SU-DHL-6 (cell line): ENCODE measurements around the gene TBC1D16.

Source experiments
- H2AFZ ChIP-seq: fragments of 200-600 bp; sonication (generic); 2 replicates; pipeline ENCODE4 v1.6.1; 2014; ENCODE audit warnings: low read depth, mild to moderate bottlenecking, moderate library complexity, mixed read lengths, antibody characterized with exemption, low read length; ENCODE audit not compliant: severe bottlenecking
- H3F3A ChIP-seq: fragments of 200-600 bp; shearing (Covaris generic); 2 replicates; pipeline ENCODE4 v1.6.0; 2016; ENCODE audit warnings: antibody characterized with exemption, mild to moderate bottlenecking; ENCODE audit not compliant: insufficient read depth
- H3K27ac ChIP-seq: fragments of 200-600 bp; sonication (generic); 2 replicates; pipeline ENCODE4 v1.5.1; 2016; ENCODE audit warnings: low read depth, mild to moderate bottlenecking, low read length, moderate library complexity, mixed read lengths
- H3K27me3 ChIP-seq: fragments of 200-600 bp; sonication (generic), shearing (Covaris generic); 2 replicates; pipeline ENCODE4 v1.6.0; 2014; ENCODE audit warnings: mild to moderate bottlenecking, low read length
- H3K36me3 ChIP-seq: fragments of 200-600 bp; sonication (generic); 2 replicates; pipeline ENCODE4 v1.6.1; 2014; ENCODE audit warnings: mild to moderate bottlenecking, low read length, mixed read lengths
- H3K4me2 ChIP-seq: fragments of 300-600, 200-600 bp; shearing (Covaris generic), sonication (generic); 2 replicates; pipeline ENCODE4 v1.6.0; 2014; ENCODE audit warnings: low read length, low read depth, mild to moderate bottlenecking; ENCODE audit not compliant: poor library complexity, severe bottlenecking
- H3K4me3 ChIP-seq: fragments of 200-600 bp; sonication (generic); 2 replicates; pipeline ENCODE4 v1.5.1; 2014; ENCODE audit warnings: antibody characterized with exemption, low read length, mild to moderate bottlenecking, mixed read lengths; ENCODE audit not compliant: insufficient read depth, poor library complexity, severe bottlenecking
- H3K79me2 ChIP-seq: fragments of 200-600 bp; sonication (generic); 2 replicates; pipeline ENCODE4 v1.6.1; 2014; ENCODE audit warnings: mild to moderate bottlenecking, low read length, moderate library complexity; ENCODE audit not compliant: insufficient read depth
- H3K9ac ChIP-seq: fragments of 200-600 bp; sonication (generic); 2 replicates; pipeline ENCODE4 v1.7.0; 2014; ENCODE audit warnings: mild to moderate bottlenecking, low read length
- H3K9me2 ChIP-seq: fragments of 200-600 bp; sonication (generic); replicated peaks from 2 replicates; pipeline ENCODE4 v1.6.1; 2014; ENCODE audit warnings: low read length; ENCODE audit not compliant: insufficient read depth
- H3K9me3 ChIP-seq: fragments of 200-600 bp; sonication (generic); 2 replicates; pipeline ENCODE4 v1.6.1; 2014; ENCODE audit warnings: low read length, mixed read lengths; ENCODE audit not compliant: insufficient read depth
- H4K20me1 ChIP-seq: fragments of 200-600 bp; sonication (generic); 2 replicates; pipeline ENCODE4 v1.6.1; 2014; ENCODE audit warnings: low read depth, mild to moderate bottlenecking, antibody characterized with exemption, low read length, moderate library complexity, mixed read lengths
- CTCF ChIP-seq: fragments of 200-600 bp; sonication (generic); IDR thresholded peaks from one replicate; pipeline ENCODE4 v1.5.1; 2017; ENCODE audit warnings: antibody characterized with exemption, mild to moderate bottlenecking, low read length, moderate library complexity; ENCODE audit not compliant: insufficient read depth, poor library complexity, severe bottlenecking
- EZH2phosphoT487 ChIP-seq: fragments of 200-600 bp; sonication (generic), shearing (Covaris generic); conservative IDR thresholded peaks from 2 replicates; pipeline ENCODE4 v1.6.1; 2018; ENCODE audit warnings: mild to moderate bottlenecking, antibody characterized with exemption, low read length, moderate library complexity, mixed read lengths

TBC1D16 gene

DNA sequence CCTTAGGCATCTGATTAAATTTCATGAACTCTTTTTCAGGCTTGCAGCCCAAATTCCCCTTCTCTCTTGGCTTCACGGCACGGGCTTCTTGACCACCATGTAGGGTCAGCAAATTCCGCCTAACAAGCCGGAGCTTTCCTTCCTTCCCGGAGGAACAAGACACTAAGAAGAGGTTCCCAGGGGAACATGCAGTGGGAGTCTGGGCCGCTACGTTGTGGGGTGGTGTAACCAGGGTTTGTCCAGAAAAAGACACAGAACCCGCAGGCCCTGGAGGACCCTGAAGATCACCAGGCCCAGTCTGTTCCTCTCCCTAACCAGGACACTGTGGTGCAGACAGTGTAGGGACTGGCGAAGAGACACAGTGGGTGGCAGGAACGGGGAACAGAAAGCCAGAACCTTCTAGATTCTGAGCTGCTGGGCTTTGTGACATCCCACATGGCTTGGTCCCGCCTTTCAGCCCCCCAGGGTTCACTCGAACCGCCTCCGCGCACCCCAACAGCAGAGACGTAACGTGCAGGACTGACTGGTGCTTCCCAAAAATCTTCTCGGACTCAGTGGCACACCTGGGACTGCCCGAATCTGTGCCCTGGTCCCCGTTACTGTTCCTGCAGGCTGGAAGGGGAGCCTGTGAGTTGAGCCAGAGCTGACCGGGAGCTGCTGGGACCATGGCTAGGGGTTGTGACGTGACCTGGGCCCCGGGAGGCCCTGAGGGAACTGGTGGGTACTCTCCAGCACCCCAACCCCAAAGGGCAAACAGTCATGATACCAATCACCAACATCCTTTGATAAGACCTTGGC, 55.2 kb downstream of the TBC1D16 start:
- Histone ChIP-seq H4K20me1 (no peaks in the 10 kb centered on the region), H3K9me3 (no peaks in the 10 kb centered on the region), H3K9me2 (no peaks in the 10 kb centered on the region), H2AFZ (no peak overlapping the region), H3K4me2 (no peak overlapping the region), H3F3A (no peaks in the 10 kb centered on the region), H3K9ac (no peak overlapping the region), H3K79me2 (no peaks in the 10 kb centered on the region), H3K4me3 (no peak overlapping the region), H3K27ac (no peak overlapping the region), H3K27me3 (no peaks in the 10 kb centered on the region), H3K36me3 (no peaks in the 10 kb centered on the region)
- TF ChIP-seq EZH2phosphoT487: no peak
- no peak for TF ChIP-seq CTCF

DNA sequence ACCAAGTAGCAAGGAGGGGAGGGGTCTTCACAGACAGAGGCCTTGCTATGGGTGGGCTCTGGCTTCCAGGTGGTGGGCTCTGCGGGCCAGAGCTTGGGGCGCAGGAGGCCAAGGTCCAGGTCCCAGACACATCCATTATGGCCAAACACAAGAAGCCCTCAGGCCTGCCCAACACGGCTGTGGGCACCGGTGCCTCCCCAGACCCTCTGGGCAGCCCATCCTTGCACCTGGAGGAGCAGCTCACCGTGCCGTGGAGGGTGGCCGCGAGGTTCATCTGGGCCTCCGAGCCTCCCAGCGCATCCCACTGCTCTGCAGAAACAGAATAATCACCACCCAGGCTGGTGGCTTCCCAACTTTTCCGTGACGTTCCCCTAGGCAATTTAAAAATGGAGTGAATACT, 55.9 kb downstream of the TBC1D16 start:
- Histone ChIP-seq H4K20me1 (no peaks in the 10 kb centered on the region), H3K36me3 (no peaks in the 10 kb centered on the region), H3K4me3 (no peak overlapping the region), H3K9ac (no peak overlapping the region), H3K4me2 (no peak overlapping the region), H3K27me3 (no peaks in the 10 kb centered on the region), H2AFZ (no peak overlapping the region), H3K27ac (no peak overlapping the region), H3K9me2 (no peaks in the 10 kb centered on the region), H3K9me3 (no peaks in the 10 kb centered on the region), H3F3A (no peaks in the 10 kb centered on the region), H3K79me2 (no peaks in the 10 kb centered on the region)
- no peak for TF ChIP-seq EZH2phosphoT487
- no peak for TF ChIP-seq CTCF

DNA sequence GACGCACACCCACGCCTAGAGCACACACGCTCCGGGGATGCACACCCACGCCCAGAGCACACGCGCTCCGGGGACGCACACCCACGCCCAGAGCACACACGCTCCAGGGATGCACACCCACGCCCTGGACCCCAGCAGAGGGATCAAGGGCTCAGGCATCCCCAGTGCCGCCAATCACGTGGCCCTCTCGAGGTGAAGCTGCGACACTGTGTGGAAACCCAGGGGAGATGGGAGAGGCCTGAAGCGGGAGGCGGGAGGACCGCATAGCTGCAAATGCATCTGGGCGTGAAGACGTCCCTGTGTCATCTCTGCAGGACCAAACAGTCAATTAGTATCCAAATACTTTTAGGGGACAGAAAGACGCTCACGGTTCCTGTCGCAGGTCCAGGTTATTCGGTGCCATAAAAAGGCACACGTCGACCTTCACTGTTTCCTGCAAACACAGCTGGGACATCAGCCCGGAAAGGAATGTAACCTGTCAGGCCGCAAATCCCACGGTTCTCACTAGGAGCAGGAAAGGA, 56.4 kb downstream of the TBC1D16 start:
- no peaks in the 10 kb centered on the region for H3K27me3 ChIP-seq
- H3K4me2 ChIP-seq: no peak overlapping the region
- no peaks in the 10 kb centered on the region for H3K79me2 ChIP-seq
- H3K36me3 ChIP-seq: no peaks in the 10 kb centered on the region
- no peaks in the 10 kb centered on the region for H3K9me3 ChIP-seq
- no peaks in the 10 kb centered on the region for H4K20me1 ChIP-seq
- H3K4me3 ChIP-seq: no peak overlapping the region
- TF ChIP-seq EZH2phosphoT487: no peak
- no peaks in the 10 kb centered on the region for H3K9me2 ChIP-seq
- H2AFZ ChIP-seq: no peak overlapping the region
- H3F3A ChIP-seq: no peaks in the 10 kb centered on the region
- H3K27ac ChIP-seq: no peak overlapping the region
- no peak overlapping the region for H3K9ac ChIP-seq

DNA sequence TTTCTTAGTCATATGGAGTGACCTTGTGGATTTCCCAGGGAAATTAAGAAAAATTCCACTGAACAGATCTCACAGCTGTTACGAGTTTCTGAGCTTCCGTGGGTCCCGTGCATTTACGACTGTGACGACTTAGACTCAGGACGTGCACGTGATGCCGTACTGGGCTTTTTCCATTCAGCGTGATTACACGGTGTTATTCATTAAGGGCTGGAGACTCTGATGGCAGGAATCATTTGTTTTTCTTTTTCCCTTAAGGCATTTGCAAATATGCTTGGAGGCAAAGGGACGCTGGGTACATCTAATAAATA, 57.2 kb downstream of the TBC1D16 start:
- no peak overlapping the region for H3K4me3 ChIP-seq
- no peak overlapping the region for H3K27ac ChIP-seq
- no peaks in the 10 kb centered on the region for H3K9me2 ChIP-seq
- H3F3A ChIP-seq: no peaks in the 10 kb centered on the region
- no peaks in the 10 kb centered on the region for H3K36me3 ChIP-seq
- H3K4me2 ChIP-seq: no peak overlapping the region
- TF ChIP-seq EZH2phosphoT487: no peak
- no peak for TF ChIP-seq CTCF
- H3K27me3 ChIP-seq: no peaks in the 10 kb centered on the region
- H3K9me3 ChIP-seq: no peaks in the 10 kb centered on the region
- H3K9ac ChIP-seq: no peak overlapping the region
- H3K79me2 ChIP-seq: no peaks in the 10 kb centered on the region
- H4K20me1 ChIP-seq: no peaks in the 10 kb centered on the region
- H2AFZ ChIP-seq: no peak overlapping the region
